HG02943 (cell line): ENCODE data around the gene JMJD6.
"Not testable (repeated sequence)": the region's sequence is repeated elsewhere in the genome, so short reads cannot be mapped to it uniquely, and the experiment has no call there.

ENCODE experiments used
- ATAC-seq: cut with Tn5 transposase; IDR thresholded peaks from one replicate; pipeline ENCODE4 v1.9.1; 2021; ENCODE audit warnings: mild to moderate bottlenecking, low read depth, moderate library complexity; ENCODE audit not compliant: unreplicated experiment

Gene JMJD6

GRCh38 chr17:76720211-76720610 is 6.2 kb downstream of the JMJD6 start:
- ATAC-seq = no peak

GRCh38 chr17:76718516-76718915 is 7.9 kb downstream of the JMJD6 start:
- ATAC-seq = no peak

GRCh38 chr17:76716839-76717215 is 9.6 kb downstream of the JMJD6 start:
- ATAC-seq = no peak

- ATAC-seq = no peak
Observed at GRCh38 chr17:76716146-76716838, 10.1 kb downstream of the JMJD6 start.

- ATAC-seq = no peak
Observed at GRCh38 chr17:76715496-76715830, 10.9 kb downstream of the JMJD6 start.

- ATAC-seq = no peak
Observed at GRCh38 chr17:76714822-76715495, 11.4 kb downstream of the JMJD6 start.

- no peak for ATAC-seq
Observed at GRCh38 chr17:76714336-76714735, 12.1 kb downstream of the JMJD6 start.

GRCh38 chr17:76713765-76714164 is 12.6 kb downstream of the JMJD6 start:
- ATAC-seq = no peak

- not testable (repeated sequence) for ATAC-seq
Observed at GRCh38 chr17:76712321-76712720, 14.1 kb downstream of the JMJD6 start.

- no peak for ATAC-seq
Observed at GRCh38 chr17:76710863-76711611, 15.4 kb downstream of the JMJD6 start, which contains the start of gene MXRA7. TSS of gene MXRA7 (minus strand) at chr17:76710965. CDS start at chr17:76710946, 19 bp downstream.

- not testable (repeated sequence) for ATAC-seq
Observed at GRCh38 chr17:76709951-76710862, 16.2 kb downstream of the JMJD6 start.

- ATAC-seq = no peak
Observed at GRCh38 chr17:76709077-76709950, 17.1 kb downstream of the JMJD6 start.

GRCh38 chr17:76707985-76708807 is 18.2 kb downstream of the JMJD6 start:
- ATAC-seq = no peak

GRCh38 chr17:76706817-76707216 is 19.6 kb downstream of the JMJD6 start:
- ATAC-seq = no peak

GRCh38 chr17:76704805-76705204 is 21.6 kb downstream of the JMJD6 start:
- ATAC-seq = no peak

- no peak for ATAC-seq
Observed at GRCh38 chr17:76702941-76703637, 23.3 kb downstream of the JMJD6 start.

- no peak for ATAC-seq
Observed at GRCh38 chr17:76702076-76702475, 24.3 kb downstream of the JMJD6 start.

- ATAC-seq = no peak
Observed at GRCh38 chr17:76701471-76701967, 24.9 kb downstream of the JMJD6 start.
